HG03064 (cell line): ENCODE results near the gene P2RX3.
"Not testable (repeated sequence)": the region's sequence is repeated elsewhere in the genome, so short reads cannot be mapped to it uniquely, and the experiment has no call there.

Experiments used
- ATAC-seq: cut with Tn5 transposase; IDR thresholded peaks from one replicate; pipeline ENCODE4 v1.9.1; 2021; ENCODE audit warnings: low read depth; ENCODE audit not compliant: unreplicated experiment

Gene P2RX3

GRCh38 chr11:57324154-57324885 lies 13.8 kb upstream of the P2RX3 start:
- ATAC-seq = no peak

- ATAC-seq = peak; percentile 90
Observed at GRCh38 chr11:57324886-57325734, 13.0 kb upstream of the P2RX3 start, which contains the start of gene TNKS1BP1. Gene TNKS1BP1, minus strand, starts transcription at chr11:57324952. Its CDS starts 3,067 bp downstream, at chr11:57321885.

- no peak for ATAC-seq
Observed at GRCh38 chr11:57325735-57326048, 12.5 kb upstream of the P2RX3 start.

- ATAC-seq = no peak
Observed at GRCh38 chr11:57327721-57328120, 10.4 kb upstream of the P2RX3 start.

- ATAC-seq = no peak
Observed at GRCh38 chr11:57330029-57330428, 8.1 kb upstream of the P2RX3 start.

- ATAC-seq = no peak
Observed at GRCh38 chr11:57331720-57332119, 6.4 kb upstream of the P2RX3 start.

GRCh38 chr11:57332694-57333440 lies 5.3 kb upstream of the P2RX3 start:
- no peak for ATAC-seq

GRCh38 chr11:57335023-57335342 lies 3.2 kb upstream of the P2RX3 start:
- ATAC-seq = no peak

GRCh38 chr11:57335343-57336110 lies 2.6 kb upstream of the P2RX3 start, which contains the start of gene SSRP1:
Gene SSRP1, minus strand, starts transcription at chr11:57335892. Its CDS starts 771 bp downstream, at chr11:57335121.
- ATAC-seq = peak; percentile 99

- peak; percentile 6 for ATAC-seq
Observed at GRCh38 chr11:57336111-57336666, 2.0 kb upstream of the P2RX3 start.

- not testable (repeated sequence) for ATAC-seq
Observed at GRCh38 chr11:57336856-57337255, 1.3 kb upstream of the P2RX3 start.

GRCh38 chr11:57339328-57339727 lies 1.2 kb downstream of the P2RX3 start:
- ATAC-seq = no peak

GRCh38 chr11:57340039-57340615 lies 2.0 kb downstream of the P2RX3 start:
- no peak for ATAC-seq

- ATAC-seq = no peak
Observed at GRCh38 chr11:57341250-57341808, 3.2 kb downstream of the P2RX3 start.

- no peak for ATAC-seq
Observed at GRCh38 chr11:57342702-57343101, 4.5 kb downstream of the P2RX3 start.

- no peak for ATAC-seq
Observed at GRCh38 chr11:57343825-57344224, 5.7 kb downstream of the P2RX3 start.

GRCh38 chr11:57344826-57345225 lies 6.7 kb downstream of the P2RX3 start:
- no peak for ATAC-seq

GRCh38 chr11:57345555-57346211 lies 7.5 kb downstream of the P2RX3 start:
- no peak for ATAC-seq

- ATAC-seq = no peak
Observed at GRCh38 chr11:57347336-57347735, 9.2 kb downstream of the P2RX3 start.
